ENCODE data around the gene UNC93B1.
A peak's percentile ranks its signal among the peaks of the same experiment; 100 is the strongest.

Gene UNC93B1

GRCh38 chr11:68039526-68040086, 35.7 kb upstream of the UNC93B1 start:
- no peak for DNase-seq

DNA sequence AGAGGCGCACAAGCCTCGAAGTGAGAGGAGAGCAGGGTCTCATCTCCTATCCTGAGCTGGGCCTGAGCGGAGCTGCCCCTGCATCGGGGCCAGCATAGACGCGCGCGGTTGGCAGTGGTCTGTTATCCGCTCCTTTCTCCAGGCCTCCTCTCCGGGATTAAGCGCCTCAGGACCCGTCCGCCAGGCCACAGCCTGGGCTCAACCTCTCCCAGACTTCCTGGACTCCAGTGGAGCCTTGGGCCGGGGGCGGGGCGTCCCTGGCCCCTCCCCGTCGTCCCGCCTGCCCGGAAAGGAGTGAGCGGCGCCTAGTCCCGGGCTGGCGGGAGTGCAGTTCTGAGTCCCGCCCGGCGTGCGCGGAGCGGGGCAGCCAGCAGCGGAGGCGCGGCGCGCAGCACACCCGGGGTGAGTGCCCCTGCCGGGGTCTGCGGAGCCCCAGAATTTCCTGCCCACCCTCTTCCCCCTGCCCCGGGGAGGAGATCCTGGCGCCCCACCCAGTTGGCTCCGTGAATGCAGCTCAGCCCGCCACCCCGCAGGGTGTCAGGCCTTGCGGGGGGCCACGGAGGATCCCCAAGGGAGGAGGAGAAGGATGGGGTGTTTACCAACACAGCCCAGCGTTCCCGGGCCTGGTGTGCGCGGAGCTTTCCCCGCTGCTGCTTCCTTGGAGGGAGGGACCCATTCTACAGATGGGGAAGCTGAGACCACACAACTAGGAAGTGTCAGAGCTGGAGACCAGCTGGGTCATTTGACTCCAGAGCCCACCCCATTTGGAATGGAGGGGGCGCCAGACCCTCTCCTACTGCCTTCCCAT, 35.0 kb upstream of the UNC93B1 start, which contains the start of gene TCIRG1:
Gene TCIRG1, plus strand, starts transcription at position 308 of the 808 bp plus-strand sequence. CDS start 2,247 bp downstream, outside the sequence.
- DNase-seq, result no peak

DNA sequence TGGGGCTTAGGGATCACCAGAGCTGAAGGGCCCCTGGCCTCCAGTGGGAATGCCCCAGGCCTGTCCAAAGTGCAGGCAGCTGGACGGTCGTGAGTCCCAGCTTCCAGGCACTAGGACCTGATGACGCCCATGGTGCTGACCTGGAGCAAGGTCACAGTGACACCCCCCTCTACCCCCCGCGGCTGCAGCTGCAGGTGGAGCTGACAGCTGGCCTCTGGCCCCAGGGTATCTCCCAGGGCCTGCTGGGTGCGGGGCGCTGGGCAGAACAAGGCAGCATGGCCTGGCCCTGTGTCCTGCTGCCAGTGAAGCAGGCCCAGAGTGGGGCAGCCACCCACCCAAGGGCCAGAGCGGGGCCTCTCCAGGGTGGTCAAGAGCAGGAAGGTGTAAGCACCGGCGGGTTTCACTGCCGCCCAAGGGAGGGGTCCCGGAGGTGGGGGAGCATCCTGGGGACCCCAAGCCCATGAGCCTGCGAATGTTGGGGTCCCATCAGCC, 34.4 kb upstream of the UNC93B1 start:
- no peak for DNase-seq

- no peak for DNase-seq
Observed at GRCh38 chr11:68037411-68038225, 33.7 kb upstream of the UNC93B1 start.

DNA sequence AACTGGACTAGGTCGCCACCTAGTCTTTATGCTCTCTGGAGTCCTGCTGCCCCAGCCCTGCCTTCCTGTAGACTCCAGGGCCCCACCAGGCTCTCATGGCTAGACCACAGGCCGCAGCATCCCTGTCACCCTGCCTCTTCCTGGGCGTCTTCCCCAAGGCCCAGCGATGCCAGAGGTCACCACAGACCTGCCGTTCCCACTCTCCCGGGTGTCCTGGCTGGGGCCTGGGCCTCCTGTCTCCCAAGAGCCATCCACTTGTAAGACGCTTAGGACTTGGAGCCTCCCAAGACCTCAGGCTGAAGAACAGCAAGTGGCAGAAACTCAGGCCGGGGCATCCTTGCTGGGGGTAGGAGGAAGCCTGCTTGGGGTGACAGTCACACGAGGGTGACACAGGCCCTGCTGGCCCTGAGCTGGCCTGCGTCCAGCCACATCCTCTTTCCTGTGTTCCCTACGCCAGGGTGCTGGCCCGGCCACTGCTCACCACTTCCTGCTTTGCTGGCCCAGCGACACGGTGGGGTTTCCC, 32.9 kb upstream of the UNC93B1 start:
- DNase-seq, result no peak

DNA sequence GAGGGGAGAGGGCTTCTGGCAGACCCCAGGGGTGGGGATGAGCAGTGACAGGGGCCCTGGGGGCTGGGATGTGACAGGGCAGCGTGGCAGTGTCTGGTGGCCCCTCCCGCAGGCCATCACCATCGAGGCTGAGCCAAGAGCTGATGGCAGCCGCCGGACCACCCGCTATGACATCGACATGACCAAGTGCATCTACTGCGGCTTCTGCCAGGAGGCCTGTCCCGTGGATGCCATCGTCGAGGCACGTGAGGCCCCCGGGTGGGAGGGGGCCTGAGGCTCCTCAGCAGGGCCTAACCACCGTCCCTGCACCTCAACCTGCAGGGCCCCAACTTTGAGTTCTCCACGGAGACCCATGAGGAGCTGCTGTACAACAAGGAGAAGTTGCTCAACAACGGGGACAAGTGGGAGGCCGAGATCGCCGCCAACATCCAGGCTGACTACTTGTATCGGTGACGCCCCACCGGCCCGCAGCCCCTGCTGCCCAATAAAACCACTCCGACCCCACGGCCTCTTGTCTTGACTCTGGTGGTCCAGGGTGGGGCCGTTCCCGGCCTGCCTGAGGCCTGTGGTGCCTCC, 32.3 kb upstream of the UNC93B1 start:
- DNase-seq, result no peak

GRCh38 chr11:68035266-68035876, 31.5 kb upstream of the UNC93B1 start:
- DNase-seq, result no peak

GRCh38 chr11:68033708-68034045, 29.8 kb upstream of the UNC93B1 start:
- no peak for DNase-seq

DNA sequence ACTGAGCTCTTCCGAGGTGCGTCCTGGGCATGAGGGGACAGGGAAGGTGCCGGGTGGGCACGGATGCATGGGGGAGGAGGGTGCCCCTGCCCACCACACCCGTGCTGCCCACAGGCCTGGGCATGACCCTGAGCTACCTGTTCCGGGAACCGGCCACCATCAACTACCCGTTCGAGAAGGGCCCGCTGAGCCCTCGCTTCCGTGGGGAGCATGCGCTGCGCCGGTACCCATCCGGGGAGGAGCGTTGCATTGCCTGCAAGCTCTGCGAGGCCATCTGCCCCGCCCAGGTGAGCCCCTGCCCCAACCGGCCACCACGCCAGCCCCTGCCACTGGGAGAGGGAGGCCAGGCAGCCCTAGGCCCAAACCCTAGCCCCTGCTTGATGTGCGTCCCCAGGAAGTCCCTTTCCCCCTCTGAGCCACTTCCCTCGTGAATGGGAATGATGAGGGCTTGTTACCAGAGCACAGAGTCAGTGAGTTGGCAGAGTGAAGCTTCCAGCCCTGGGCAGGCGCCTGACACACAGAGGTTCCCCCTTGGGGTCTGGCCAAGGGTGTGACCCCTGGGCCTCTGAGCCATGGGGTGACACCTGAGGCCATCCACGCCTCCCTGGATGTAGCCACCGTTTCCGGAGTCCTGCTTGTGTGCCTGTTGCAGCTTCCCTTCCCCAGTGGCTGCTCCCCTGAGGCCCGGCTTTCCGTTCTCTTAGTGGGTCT, 29.3 kb upstream of the UNC93B1 start:
- DNase-seq, result no peak

- no peak for DNase-seq
Observed at GRCh38 chr11:68032003-68032402, 28.1 kb upstream of the UNC93B1 start.

DNA sequence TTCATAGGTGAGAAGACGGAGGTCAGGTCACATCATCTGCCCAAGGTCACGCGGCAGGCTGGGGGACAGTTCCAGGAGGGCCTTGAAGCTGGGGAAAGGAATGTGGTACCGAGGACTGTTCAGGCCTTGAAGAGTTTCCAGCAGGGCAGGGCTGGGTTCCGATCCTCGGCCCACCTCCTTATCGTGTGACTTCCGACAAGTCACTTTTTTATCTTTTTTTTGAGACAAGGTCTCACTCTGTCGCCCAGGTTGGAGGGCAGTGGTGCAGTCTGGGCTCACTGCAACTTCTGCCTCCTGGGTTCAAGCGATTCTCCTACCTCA, 27.2 kb upstream of the UNC93B1 start:
- no peak for DNase-seq

GRCh38 chr11:68030318-68031143, 26.6 kb upstream of the UNC93B1 start, which contains the start of gene NDUFS8:
NDUFS8 (plus strand) TSS chr11:68030681; CDS start chr11:68032152, 1,471 bp downstream.
- DNase-seq, result peak; percentile 100

DNA sequence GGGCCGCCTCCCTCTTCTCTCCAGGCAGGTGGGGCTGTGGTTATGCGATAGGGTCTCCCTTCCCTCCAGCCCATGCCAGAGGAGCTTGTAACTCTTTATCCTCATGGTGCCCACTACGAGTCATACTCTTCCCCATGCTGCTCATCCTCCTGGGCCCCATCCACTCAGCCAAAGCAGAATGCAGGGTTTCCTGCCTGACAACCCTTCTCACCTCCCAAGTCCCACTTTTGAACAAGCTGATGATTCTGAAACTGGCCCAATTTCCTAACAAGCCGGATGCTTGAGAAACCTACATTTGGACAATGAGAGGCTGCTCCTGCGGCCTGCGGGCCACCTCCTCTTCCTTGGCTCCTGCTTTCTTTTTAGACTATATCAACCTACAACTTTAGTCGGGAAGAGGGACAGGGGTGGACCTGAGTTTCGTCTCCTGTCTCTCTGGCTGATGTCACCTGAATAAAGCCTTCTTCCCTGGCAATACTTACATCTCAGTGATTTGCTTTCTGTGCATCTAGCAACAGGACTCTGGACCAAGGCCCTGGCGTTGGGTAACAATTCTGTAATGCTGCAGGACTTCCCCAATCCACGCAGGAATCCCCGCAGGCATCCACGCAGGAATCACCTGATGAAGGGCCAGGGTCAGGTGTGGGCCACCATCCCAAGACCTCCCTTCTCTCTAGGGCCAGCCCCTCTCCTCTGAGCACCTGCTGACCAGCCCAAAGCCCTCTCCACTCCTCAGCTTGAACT, 25.1 kb upstream of the UNC93B1 start:
- DNase-seq, result no peak

DNA sequence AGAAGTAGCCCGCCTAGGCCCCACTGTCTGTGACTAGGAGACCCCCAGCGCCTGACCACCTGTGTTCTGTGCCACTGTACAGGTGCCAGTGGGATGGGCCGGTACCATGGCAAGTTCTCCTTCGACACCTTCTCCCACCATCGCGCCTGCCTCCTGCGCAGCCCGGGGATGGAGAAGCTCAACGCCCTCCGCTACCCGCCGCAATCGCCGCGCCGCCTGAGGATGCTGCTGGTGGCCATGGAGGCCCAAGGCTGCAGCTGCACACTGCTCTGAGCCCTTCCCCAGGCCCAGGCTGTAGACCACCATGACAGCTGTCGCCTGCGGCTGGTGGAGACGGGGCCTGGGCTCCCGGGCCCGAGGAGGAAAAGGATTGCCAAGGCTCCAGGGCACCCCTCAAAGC, 23.8 kb upstream of the UNC93B1 start:
- DNase-seq, result no peak

- DNase-seq, result peak; percentile 29
Observed at GRCh38 chr11:68026391-68027105, 22.7 kb upstream of the UNC93B1 start.

GRCh38 chr11:68025047-68025446, 21.1 kb upstream of the UNC93B1 start:
- DNase-seq, result no peak

DNA sequence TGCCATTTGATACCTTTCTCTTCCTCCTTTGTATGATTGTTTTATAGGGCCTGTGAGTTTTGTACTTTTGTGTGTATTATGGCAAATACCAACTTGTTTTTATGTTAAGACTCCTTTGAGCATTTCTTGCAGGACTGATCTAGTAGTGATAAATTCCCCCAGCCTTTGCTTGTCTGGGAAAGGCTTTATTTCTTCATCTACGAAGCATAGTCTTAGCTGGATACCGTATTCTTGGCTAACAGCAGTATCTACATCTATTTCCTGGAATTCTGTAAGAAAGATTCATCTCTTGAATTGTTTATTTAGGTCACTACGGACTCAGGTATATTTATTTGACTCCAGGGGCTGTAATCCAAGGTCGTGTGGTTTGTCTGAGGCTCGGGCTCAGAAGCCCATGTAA, 20.6 kb upstream of the UNC93B1 start:
- DNase-seq, result no peak

- no peak for DNase-seq
Observed at GRCh38 chr11:68022531-68022930, 18.6 kb upstream of the UNC93B1 start.

GRCh38 chr11:68021167-68021787, 17.4 kb upstream of the UNC93B1 start:
- DNase-seq, result no peak
